NCI-H1105 (cell line): ENCODE measurements around the gene UBB.

ENCODE experiments used
- DNase-seq: peaks from one replicate; lab custom pipeline; 2025; lab: John Stamatoyannopoulos, UW

Gene UBB

DNA sequence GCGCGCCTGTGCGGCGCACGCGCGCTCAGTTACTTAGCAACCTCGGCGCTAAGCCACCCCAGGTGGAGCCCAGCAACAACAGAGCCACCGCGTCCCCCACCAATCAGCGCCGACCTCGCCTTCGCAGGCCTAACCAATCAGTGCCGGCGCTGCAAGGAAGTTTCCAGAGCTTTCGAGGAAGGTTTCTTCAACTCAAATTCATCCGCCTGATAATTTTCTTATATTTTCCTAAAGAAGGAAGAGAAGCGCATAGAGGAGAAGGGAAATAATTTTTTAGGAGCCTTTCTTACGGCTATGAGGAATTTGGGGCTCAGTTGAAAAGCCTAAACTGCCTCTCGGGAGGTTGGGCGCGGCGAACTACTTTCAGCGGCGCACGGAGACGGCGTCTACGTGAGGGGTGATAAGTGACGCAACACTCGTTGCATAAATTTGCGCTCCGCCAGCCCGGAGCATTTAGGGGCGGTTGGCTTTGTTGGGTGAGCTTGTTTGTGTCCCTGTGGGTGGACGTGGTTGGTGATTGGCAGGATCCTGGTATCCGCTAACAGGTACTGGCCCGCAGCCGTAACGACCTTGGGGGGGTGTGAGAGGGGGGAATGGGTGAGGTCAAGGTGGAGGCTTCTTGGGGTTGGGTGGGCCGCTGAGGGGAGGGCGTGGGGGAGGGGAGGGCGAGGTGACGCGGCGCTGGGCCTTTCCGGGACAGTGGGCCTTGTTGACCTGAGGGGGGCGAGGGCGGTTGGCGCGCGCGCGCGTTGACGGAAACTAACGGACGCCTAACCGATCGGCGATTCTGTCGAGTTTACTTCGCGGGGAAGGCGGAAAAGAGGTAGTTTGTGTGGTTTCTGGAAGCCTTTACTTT is at the start of gene UBB:
UBB (plus strand) TSS at position 452 of the 856 bp plus-strand sequence. CDS start 817 bp downstream, outside the sequence.
- DNase-seq = peak; percentile 97

GRCh38 chr17:16338391-16338790 is 42.5 kb upstream of the UBB start:
- no peak for DNase-seq

DNA sequence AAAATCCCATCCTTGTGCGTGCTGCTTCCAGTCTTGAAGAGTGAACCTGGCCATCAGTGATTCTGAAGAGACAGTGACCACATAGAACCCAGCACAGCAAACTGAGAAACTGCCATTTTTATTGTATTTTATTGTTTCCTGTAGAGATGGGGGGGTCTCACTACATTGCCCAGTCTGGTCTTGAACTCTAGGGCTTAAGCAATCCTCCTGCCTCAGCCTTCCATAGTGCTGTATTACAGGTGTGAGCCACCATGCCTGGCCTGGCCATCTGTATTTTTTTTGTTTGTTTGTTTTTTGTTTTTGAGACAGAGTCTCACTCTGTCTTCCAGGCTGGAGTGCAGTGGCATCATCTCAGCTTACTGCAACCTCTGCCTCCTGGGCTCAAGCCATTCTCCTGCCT is 41.5 kb upstream of the UBB start:
- DNase-seq = no peak

GRCh38 chr17:16339959-16340358 is 40.9 kb upstream of the UBB start:
- no peak for DNase-seq

GRCh38 chr17:16342979-16343378 is 37.9 kb upstream of the UBB start:
- no peak for DNase-seq

GRCh38 chr17:16343569-16343968 is 37.3 kb upstream of the UBB start:
- DNase-seq = no peak

GRCh38 chr17:16345565-16345964 is 35.3 kb upstream of the UBB start:
- DNase-seq = no peak

- no peak for DNase-seq
Observed at GRCh38 chr17:16346721-16347271, 34.1 kb upstream of the UBB start.

GRCh38 chr17:16348586-16348985 is 32.3 kb upstream of the UBB start:
- DNase-seq = no peak

DNA sequence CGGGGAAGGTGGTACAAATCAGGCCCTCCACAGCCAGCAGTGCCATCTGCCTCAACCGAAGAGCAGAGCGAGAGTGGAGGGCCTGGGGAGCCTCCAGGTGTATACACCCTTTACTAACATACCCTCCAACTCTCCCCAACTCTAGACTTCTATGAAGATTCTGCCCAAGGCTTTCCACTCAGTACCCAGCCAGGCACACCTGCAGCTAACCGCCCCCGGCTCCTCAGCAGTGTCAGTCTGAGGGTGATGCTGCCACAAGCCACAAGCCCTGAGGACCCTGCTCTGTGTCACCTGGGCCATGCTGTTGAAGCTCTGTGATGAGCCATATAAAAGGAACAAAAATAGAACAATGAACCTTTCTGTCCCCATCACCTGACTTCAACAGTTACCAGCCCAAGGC is 31.5 kb upstream of the UBB start:
- no peak for DNase-seq

DNA sequence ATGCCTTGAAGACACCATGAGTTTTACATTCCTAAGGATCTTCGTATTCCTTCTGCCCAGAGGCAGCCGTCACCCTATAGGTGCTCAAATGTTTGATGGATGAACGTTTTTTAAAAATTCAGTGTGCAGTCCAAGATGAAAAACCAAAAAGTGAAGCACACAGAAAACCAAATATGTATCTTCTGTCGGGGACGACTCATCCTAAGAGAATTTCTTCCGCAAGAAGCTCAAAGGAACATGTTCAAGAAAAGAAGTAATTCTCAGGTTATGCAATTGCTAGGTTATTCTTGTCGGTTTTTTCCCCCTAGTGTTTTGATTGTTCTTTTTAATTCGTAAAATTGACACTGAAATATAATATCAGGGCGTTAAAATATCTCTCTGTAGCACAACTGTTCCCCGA is 29.1 kb upstream of the UBB start:
- no peak for DNase-seq

- peak; percentile 83 for DNase-seq
Observed at GRCh38 chr17:16352303-16352666, 28.6 kb upstream of the UBB start.

DNA sequence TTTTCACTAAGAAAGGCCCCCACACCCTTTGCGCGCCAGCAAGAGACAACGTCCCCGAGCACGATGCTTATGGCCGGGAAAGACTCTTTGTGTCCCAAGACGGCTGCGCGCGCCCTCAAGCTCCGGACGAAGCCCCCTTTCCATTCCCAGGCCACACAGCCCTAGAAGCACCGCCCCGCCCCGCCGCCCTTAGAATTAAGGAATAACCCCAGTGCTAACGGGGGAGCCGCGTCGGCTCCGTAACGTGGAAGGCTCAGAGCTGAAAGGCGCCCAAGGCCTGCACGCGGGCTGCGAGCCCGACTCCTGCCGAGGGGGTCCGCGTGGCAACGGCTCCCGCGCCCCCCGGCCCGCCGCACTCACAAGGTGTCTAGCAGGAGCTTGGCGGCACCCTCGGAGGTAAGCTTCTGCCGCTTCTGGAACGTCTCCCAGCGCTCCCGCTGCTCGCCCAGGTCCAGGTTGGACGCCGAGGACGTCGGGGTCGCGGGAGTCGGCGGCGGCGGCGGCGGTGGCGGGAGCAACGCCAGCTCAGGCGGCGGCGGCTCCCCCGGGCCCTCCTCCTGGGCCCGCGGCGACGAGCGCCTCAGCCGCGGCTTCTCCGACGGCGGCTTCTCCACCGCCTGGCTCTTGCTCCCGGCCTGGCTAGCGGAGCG is 28.1 kb upstream of the UBB start:
- peak; percentile 70 for DNase-seq

- peak; percentile 59 for DNase-seq
Observed at GRCh38 chr17:16353317-16354174, 27.3 kb upstream of the UBB start, which contains the start of gene CENPV. Gene CENPV (minus strand): TSS chr17:16353469. CDS start chr17:16353436, 33 bp downstream.

- DNase-seq = no peak
Observed at GRCh38 chr17:16354585-16354984, 26.3 kb upstream of the UBB start.

- no peak for DNase-seq
Observed at GRCh38 chr17:16358394-16358793, 22.5 kb upstream of the UBB start.

DNA sequence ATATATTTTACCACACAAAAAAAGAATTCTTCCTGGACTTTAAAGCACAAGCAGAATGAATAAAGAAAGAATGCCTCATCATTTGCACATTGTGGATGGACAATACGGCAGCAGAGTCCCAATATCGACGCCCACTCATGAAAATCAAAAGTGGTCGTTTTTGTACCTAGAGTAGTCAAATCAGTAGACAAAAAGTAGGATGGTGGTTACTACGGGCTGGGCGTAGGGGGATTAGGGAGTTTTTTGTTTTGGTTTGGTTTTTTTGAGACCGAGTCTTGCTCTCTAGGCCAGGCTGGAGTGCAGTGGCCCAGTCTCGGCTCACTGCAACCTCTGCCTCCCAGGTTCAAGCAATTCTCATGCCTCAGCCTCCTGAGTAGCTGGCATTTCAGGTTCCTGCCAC is 19.0 kb upstream of the UBB start:
- DNase-seq = no peak

- DNase-seq = peak; percentile 78
Observed at GRCh38 chr17:16363749-16364536, 16.9 kb upstream of the UBB start.

DNA sequence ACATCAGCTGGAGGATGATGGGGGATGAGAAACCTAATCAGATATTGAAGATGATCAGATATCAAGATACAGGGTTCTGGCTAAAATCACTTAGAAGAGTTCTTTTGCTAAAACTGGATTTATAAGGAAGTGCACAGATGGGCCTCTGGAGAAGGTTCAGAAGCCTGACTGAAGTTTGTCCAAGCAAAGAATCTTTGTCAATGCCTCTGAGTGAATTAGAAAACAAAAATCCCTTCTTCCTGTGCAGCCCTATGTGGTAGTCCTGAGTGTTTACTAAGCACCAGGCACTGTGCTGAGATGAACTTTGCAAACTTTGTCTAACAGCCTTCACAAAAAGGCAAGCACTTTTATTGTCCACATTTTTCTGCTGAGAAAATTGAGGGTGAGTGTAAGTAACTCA is 16.3 kb upstream of the UBB start:
- no peak for DNase-seq

GRCh38 chr17:16371742-16372141 is 9.1 kb upstream of the UBB start:
- DNase-seq = no peak
